Measurements from ENCODE around the gene UMAD1. TPM values are rescaled to one million over a fixed set of nuclear protein-coding genes. Genes with fewer than 3 reads are reported as not detected.

The UMAD1 gene
- total RNA-seq, 6 experiments from 2014 or later = 7.6 to 15.3 (median 9.5) TPM

- 100% methylated on average over 2 of the region's 2 CpGs for WGBS (ENCODE audit: insufficient coverage, low coverage, low lambda C conversion rate, missing lambda C conversion rate)
- Histone ChIP-seq H3K4me1 (peaks cover 0 to 10% (median 4%) of the 10 kb centered on the region in 4 donors), H3K9me3 (no peaks in the 10 kb centered on the region), H3K4me3 (no peak overlapping the region), H3K27ac (no peak overlapping the region), H3K36me3 (no peaks in the 10 kb centered on the region), H3K27me3 (no peaks in the 10 kb centered on the region)
- intact Hi-C loops (cut with DNase I) = no loop called here
- no peak for DNase-seq
- TF ChIP-seq POLR2A (IDR thresholded peaks at IDR 0.05) = no peak
- no peak for TF ChIP-seq CTCF (IDR thresholded peaks at IDR 0.05)
- ATAC-seq = no peak
These were observed 274.0 kb downstream of the UMAD1 start for GRCh38 chr7:7914547-7914946.

GRCh38 chr7:7916064-7916463 lies 275.5 kb downstream of the UMAD1 start:
- intact Hi-C loops (cut with DNase I) = no loop called here

DNA sequence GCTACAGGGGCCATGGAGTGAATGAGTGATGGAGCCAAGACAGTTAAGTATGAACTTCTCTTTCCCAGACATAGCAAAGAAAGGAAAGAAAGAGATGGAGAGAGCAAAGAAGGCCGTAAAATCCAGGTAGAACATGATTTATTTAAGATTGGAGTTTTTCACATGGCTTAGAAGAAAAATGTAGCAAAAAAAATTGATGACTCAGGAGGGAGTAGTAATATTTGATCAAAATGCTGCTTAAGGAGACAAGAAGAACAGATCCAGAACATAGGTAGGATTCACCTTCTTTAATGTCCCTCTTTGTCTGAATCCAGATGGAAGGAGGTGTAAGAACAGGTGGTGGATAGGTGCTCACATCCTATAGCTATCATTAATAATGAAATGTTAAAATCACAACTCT lies 277.0 kb downstream of the UMAD1 start:
- Histone ChIP-seq H3K9me3 (no peaks in the 10 kb centered on the region), H3K4me1 (peaks cover 0 to 31% (median 6%) of the 10 kb centered on the region in 4 donors), H3K27ac (no peak overlapping the region), H3K36me3 (no peaks in the 10 kb centered on the region), H3K27me3 (no peaks in the 10 kb centered on the region), H3K4me3 (no peak overlapping the region)
- WGBS (ENCODE audit: insufficient coverage, low coverage, low lambda C conversion rate, missing lambda C conversion rate) = 100% methylated on average over 1 of the region's 1 CpG
- no peak for DNase-seq
- intact Hi-C loops (cut with DNase I) = no loop called here
- TF ChIP-seq CTCF (IDR thresholded peaks at IDR 0.05) = no peak
- TF ChIP-seq POLR2A (IDR thresholded peaks at IDR 0.05) = no peak
- no peak for ATAC-seq

More at GRCh38 chr7:7916064-7916463, 275.5 kb downstream of the UMAD1 start:
- WGBS (ENCODE audit: insufficient coverage, low coverage, low lambda C conversion rate, missing lambda C conversion rate) = 80% methylated on average over 1 of the region's 1 CpG
- Histone ChIP-seq H3K4me1 (peaks cover 0 to 18% (median 6%) of the 10 kb centered on the region in 4 donors), H3K27me3 (no peaks in the 10 kb centered on the region), H3K27ac (no peak overlapping the region), H3K4me3 (no peak overlapping the region), H3K36me3 (no peaks in the 10 kb centered on the region), H3K9me3 (no peaks in the 10 kb centered on the region)
- no peak for DNase-seq
- TF ChIP-seq CTCF (IDR thresholded peaks at IDR 0.05) (no peak), POLR2A (IDR thresholded peaks at IDR 0.05) (no peak)
- ATAC-seq = no peak

GRCh38 chr7:7918736-7919448 lies 278.3 kb downstream of the UMAD1 start:
- no peak for DNase-seq
- no peak for TF ChIP-seq POLR2A (IDR thresholded peaks at IDR 0.05)
- TF ChIP-seq CTCF (IDR thresholded peaks at IDR 0.05) = no peak
- no peak for ATAC-seq
- peaks cover 0 to 27% (median 5%) of the 10 kb centered on the region in 4 donors for H3K4me1 ChIP-seq
- no peaks in the 10 kb centered on the region for H3K9me3 ChIP-seq
- peak overlapping the region in 1 of 3 donors; percentile 43 for H3K27ac ChIP-seq
- H3K27me3 ChIP-seq = no peaks in the 10 kb centered on the region
- no peak overlapping the region for H3K4me3 ChIP-seq
- no peaks in the 10 kb centered on the region for H3K36me3 ChIP-seq
- intact Hi-C loops (cut with DNase I) = no loop called here
